GM18520 (cell line): ENCODE measurements around the gene ERCC1.
A peak's percentile ranks its signal among the peaks of the same experiment; 100 is the strongest.
"Not testable (repeated sequence)": the region's sequence is repeated elsewhere in the genome, so short reads cannot be mapped to it uniquely, and the experiment has no call there.

Experiments used
- ATAC-seq: cut with Tn5 transposase; IDR thresholded peaks from one replicate; pipeline ENCODE4 v1.9.1; 2021; ENCODE audit not compliant: unreplicated experiment

Gene ERCC1

DNA sequence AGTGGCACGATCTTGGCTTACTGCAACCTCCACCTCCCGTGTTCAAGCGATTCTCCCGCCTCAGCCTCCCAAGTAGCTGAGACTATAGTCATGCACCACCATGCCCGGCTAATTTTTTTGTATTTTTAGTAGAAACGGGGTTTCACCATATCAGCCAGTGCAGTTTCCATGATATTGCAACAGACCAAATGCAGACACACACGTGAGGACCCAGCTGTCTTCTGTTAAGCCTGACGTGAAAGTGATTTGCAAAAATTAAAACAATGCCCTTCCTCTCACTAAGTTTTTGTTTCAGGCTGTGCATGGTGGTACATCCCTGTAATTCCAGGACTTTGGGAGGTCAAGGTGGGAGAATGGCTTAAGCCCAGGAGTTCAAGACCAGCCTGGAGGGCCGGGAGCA, 7.3 kb upstream of the ERCC1 start:
- ATAC-seq: not testable (repeated sequence)

DNA sequence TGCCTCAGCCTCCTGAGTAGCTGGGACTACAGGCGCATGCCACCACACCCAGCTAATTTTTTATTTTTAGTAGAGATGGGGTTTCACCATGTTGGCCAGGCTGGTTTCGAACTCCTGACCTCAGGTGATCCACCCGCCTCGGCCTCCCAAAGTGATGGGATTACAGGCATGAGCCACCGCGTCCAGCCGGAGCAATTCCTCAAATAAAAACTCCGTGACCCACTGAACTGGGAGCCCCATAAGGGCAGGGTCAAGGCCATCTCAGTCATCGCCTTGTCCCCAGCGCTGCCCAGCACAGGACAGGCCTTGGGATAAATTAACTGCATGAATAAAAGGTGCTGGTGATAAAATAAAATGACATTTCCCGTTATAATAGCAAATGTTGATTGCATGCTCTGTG, 6.2 kb upstream of the ERCC1 start:
- ATAC-seq: not testable (repeated sequence)

DNA sequence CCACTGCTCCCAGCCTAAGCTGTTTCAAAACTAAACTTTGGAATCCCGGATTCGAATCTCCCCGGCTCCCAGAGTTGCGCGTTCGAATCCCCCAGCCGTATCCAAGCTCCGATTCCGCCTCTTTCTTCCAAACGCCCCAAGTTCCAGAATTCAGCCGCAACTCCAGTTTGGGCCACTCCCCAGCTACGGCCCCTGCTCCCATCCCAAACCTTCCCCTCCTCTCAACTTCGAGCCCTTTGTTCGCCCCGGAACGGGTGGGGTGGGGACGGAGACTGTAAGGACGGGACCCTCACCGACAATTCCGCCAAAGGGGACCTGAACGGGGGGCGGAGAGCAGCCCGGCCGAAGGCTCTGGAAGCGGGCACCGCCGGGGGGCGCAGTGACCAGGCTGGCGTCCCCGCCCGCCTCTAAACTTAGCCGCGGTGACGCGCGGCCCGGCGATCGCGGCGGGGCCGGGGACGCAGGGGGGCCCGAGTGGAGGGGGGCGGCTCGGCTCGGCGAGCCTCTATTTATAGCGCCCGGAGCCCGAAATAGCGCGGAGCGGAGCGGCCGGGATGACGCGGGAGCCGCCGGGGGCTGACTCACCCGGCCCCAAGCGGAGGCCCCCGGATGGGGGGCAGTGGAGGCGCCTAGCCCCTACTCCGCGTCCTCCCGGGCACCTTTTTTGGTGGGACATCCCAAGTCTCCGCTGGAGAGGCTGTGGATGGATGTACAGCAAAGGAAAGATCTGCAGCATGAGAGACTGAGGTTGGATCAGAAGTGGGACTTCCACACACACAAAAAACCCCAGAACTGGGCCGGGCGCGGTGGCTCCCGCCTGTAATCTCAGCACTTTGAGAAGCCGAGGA, 4.9 kb upstream of the ERCC1 start:
- ATAC-seq: no peak

DNA sequence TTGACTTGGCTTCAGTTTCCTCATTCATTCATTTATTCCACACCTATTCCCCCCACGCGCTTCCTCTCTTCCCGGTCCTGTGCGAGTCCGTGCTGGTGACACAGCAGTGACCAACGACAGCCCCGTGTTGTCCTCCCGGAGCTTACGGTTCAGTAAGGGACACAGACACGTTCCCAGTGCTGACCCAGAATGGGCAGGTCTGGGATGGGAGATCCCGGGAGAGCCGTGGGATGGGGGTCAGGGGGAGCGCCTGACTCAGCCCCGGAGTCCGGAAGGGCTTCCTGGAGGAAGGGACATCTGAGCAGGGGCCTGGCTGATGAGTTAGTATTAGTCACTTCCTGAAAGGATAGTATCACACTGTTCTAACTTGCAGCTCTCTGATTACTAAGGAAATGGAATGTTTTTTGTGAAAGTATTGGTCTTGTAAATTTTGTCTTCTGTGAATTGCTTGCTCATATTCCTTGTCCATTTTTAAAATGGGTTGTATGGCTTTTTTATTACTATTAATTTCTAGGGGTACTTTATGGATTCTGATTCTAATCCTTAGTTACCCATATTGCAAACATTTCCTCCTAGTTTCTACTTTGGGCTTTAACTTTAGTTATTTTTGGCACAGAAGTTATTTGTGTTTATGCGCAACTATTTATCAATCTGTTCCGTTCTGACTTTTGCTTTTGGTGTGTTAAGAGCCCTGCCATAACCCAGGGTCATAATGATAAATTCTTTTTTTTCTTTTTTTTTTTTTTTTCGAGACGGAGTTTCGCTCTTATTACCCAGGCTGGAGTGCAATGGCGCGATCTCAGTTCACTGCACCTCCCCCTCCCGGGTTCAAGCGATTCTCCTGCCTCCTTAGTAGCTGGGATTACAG, 708 bp upstream of the ERCC1 start:
- no peak for ATAC-seq

DNA sequence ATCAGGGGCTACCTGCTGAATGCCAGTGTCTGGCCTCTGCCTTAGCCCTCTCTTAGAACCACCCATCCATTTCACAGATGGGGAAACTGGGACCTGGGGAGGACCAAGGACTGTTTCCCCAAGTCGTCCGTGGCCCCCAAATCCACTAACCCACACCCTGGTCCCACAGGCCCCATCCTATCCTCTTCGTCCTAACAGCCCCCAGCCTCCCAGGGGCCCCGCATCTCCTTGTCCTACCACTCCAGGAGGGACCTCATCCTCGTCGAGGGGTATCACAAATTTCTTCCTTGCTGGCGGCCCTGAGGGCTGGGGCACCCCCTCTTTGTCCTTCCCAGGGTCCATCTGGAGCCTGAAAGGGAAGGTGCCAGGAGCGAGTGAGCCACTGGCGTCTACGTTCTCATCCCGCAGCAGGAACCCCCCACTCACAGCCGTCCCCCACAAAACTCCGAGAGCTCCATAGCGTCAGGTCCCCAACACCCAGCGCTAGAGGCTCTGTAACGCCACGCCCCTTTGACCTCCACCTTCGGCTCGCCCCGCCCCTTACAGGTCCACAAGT, 606 bp downstream of the ERCC1 start:
- no peak for ATAC-seq

DNA sequence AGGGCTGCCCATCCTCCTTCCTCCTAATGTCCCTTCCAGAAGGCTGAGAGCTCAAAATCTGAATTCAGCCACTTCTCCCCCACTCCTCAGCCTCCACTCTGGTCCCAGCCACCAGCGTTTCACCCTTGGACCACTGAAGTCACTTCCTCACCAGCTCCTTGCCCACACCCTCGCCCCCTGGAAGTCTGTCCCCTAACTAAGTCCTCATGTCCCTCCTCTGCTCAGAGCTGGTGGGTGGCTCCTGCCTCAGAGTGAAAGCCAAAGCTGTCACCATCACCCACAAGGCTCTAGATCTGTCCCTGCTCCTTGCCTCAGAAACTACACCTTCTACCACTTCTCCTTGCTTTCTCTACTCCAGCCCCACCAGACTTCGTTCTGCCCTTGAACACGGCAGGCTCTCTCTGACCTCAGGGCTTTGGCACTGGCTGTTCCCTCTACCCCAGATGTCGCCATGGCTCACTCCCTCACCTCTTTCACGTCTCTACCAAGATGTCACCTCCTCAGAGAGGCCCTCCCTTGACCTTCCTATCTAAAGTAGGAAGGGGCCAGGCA, 1.7 kb downstream of the ERCC1 start:
- no peak for ATAC-seq

DNA sequence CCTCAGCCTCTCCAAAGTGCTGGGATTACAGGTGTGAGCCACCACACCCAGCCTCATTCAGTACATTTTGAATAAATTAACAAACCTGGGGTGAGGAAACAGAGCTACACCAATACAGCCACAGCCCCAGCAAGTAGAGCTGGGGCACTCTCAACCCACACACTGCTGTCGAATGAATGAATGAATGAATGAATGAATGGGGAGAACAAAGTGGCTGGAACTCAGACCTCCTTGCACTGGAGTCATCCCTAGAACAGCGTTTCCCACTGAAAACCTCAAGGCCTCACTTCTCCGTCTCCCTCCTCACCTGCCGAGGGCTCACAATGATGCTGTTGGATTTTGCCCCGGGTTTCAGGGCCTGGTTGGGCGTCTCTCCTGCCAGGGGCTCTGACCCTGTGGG, 2.8 kb downstream of the ERCC1 start:
- ATAC-seq: no peak

DNA sequence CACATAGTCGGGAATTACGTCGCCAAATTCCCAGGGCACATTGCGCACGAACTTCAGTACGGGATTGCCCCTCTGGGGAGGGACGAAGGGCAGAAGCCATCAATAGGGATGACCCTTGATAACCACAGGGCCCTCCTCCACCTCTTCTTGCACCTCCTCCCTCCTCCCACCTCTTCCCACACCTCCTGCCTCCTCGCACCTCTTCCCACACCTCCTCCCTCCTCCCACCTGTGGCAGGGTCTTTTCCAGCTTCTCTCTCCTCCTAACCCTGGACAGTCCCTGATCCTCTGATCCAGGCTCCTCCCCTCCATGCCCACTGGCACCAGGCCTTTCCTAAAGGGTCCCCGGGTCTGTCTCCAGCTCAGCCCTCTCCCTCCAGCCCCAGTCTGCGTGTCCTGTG, 3.4 kb downstream of the ERCC1 start:
- no peak for ATAC-seq

DNA sequence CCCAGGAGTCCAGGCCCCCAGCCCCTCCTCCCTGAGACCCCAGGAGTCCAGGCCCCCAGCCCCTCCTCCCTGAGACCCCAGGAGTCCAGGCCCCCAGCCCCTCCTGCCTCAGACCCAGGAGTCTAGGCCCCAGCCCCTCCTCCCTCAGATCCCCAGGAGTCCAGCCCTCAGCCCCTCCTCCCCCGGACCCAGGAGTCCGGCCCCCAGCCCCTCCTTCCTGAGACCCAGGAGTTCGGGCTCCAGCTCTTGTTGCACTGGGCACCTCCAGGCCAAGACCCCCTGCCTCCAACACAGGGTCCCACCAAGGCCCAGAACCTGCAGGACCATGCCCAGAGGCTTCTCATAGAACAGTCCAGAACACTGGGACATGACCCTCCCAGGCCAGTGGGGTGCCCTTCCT, 3.8 kb downstream of the ERCC1 start:
- ATAC-seq: no peak

DNA sequence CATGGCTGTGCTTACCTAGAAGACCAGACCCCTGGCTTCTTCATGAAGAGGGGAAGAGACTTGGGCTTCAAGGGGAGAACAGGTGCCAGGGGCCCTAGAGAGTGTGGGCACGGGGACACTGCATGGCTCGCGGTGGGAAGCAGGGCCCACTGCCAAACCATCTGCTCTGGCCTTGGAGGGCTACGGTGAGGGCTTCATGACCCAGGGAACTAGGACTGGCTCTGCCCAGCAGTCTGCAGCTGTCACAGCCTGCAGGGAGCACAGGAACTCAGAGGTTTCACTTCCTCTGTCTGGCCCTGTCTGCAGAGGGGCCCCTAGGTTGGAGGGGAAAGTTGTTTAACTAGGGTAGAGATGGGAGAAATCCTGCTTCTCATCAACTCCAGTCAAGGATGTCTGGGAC, 4.3 kb downstream of the ERCC1 start:
- ATAC-seq: peak; percentile 42

DNA sequence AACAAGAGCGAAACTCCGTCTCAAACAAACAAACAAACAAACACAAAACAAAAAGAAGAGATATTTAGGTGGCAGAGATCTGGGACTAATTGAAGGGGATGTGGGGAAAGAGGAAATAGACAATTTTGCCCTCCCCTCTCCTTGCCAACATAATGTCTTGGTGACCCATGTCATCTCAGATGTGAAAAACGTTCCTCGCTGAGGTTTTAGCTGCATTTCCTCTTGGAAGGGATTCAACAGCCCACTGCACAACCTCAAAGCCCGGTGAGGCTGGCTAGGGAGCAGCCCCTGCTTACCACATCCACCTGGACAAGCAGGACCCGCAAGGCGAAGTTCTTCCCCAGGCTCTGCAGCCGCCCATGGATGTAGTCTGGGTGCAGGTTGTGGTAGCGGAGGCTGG, 4.9 kb downstream of the ERCC1 start:
- ATAC-seq: no peak

DNA sequence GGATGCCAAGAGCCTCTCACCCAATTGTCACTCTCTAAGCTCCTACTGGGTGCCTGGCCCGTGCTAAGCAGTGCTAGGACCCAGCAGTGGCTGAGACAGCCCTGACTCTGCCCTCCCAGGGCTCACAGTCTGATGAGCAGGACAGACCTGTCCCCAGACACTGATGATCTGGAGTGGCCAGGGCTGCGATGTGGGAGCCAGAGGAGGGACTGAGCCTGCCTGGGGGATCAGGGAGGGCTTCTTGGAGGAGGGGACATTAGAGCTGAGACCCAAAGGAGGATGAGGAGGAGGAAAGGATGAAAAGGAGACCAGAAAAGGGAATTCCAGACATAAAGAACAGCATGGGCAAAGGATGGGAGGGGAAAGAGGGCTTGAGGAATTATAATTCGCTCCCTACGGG, 6.6 kb downstream of the ERCC1 start:
- ATAC-seq: no peak

DNA sequence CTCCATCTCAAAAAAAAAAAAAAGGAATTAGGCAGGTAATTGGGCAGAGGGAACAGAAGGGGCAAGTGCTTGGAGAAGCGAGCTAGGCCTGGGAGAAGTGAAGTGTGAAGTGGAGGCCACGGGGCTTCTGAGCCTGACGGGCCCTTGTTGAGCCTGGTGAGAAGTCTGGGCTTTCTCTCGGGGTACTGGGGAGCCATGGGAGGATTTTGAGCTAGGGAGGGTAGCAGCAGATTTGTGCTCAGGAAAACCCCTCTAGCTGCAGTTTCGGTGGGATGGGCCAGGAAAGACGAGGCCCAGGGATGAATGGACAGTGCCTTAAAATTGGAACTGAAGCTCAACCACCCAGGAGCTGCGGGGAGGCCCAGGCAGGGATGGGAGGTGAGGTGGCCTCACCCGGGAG, 9.2 kb downstream of the ERCC1 start:
- no peak for ATAC-seq

DNA sequence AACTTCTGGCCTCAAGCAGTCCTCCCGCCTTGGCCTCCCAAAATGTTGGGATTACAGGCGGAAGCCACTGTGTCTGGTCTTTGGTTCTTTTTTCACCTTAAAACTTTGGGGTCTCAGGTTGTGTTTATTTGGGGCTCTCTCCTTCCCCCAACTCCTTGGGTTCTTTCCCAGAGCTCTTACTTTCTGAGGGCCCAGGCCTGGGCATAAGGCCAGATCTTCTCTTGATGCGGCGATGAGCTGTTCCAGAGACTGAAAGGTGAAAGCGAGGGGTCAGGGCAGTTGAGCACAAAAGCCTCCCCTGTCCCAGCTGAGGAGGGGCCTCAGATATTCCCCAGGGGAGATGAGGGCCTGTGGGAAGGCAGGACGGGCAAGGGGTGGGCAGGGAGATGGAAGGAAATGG, 10.2 kb downstream of the ERCC1 start:
- no peak for ATAC-seq

DNA sequence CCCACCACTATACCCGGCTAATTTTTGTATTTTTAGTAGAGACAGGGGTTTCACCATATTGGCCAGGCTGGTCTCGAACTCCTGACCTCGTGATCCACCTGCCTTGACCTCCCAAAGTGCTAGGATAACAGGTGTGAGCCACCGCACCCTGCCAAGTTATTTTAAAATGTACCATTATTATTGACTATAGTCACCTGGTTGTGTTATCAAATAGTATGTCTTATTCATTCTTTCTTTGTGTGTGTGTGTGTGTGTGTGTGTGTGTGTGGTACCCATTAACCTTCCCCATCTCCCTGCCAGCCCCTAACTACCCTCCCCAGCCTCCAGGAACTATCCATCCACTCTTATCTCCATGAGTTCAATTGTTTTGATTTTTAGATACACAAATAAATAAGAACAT, 13.4 kb downstream of the ERCC1 start:
- not testable (repeated sequence) for ATAC-seq

DNA sequence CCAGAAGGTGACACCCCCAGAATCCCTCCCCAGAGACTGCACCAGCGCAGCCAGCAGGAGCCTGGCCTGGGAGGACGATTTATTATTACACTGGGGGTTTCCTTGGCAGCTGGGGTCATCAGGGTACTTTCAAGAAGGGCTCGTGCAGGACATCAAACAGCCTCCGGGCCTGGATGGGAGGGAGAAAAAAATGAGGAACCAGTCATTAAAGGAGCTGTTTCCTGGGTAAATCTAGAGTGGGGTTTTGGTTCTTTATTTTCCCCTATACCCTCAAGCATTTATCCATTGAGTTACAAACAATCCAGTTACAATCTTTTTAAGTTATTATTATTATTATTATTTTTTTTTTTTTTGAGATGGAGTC, 14.2 kb downstream of the ERCC1 start:
- ATAC-seq: no peak

DNA sequence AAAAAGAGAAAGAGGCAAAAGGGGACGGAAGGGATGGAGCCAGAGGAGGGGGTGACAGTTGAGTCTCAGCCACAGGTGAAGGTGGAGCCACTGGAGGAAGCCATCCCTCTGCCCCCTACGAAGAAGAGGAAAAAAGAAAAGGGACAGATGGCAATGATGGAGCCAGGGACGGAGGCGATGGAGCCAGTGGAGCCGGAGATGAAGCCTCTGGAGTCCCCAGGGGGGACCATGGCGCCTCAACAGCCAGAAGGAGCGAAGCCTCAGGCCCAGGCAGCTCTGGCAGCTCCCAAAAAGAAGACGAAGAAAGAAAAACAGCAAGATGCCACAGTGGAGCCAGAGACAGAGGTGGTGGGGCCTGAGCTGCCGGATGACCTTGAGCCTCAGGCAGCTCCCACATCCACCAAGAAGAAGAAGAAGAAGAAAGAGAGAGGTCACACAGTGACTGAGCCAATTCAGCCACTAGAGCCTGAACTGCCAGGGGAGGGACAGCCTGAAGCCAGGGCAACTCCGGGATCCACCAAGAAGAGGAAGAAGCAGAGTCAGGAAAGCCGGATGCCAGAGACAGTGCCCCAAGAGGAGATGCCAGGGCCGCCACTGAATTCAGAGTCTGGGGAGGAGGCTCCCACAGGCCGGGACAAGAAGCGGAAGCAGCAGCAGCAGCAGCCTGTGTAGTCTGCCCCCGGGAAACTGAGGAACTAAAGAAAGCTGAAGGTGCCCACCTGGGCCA, 14.7 kb downstream of the ERCC1 start:
- ATAC-seq: no peak

DNA sequence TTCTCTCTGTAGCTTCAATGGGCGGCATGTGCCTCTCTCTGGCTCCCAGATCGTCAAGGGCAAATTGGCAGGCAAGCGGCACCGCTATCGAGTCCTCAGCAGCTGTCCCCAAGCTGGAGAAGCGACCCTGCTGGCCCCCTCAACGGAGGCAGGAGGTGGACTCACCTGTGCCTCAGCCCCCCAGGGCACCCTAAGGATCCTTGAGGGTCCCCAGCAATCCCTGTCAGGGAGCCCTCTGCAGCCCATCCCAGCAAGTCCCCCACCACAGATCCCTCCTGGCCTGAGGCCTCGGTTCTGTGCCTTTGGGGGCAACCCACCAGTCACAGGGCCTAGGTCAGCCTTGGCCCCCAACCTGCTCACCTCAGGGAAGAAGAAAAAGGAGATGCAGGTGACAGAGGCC, 15.6 kb downstream of the ERCC1 start:
- no peak for ATAC-seq

DNA sequence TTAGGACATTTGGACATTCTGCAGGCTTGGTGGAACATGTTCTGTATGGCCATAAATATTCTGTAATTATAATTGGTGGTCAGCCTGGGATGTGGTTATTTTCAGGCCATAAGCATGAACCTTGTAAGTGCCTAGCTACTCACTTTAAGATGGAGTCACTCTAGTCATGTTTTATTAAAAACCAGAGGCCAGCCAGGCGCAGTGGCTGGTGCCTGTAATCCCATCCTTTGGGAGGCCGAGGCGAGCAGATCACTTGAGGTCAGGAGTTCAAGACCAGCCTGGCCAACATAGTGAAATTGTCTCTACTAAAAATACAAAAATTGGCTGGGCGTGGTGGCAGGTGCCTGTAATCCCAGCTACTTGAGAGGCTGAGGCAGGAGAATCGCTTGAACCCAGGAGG, 16.1 kb downstream of the ERCC1 start:
- ATAC-seq: not testable (repeated sequence)

DNA sequence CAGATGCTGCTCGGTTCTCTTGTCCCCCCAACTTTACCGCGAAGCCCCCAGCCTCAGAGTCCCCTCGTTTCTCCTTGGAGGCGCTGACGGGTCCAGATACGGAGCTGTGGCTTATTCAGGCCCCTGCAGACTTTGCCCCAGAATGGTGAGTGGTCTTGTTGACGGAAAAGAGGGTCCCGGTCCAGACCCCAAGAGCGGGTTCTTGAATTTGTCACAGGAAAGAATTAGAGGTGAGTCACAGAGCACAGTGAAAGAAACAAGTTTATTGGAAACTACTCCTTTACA, 16.7 kb downstream of the ERCC1 start:
- no peak for ATAC-seq
